PFSK-1 (cell line): ENCODE results near the gene REEP5.

ENCODE experiments used
- FOXP2 ChIP-seq: optimal IDR thresholded peaks from 2 replicates; pipeline ENCODE3; 2011; ENCODE audit warnings: borderline replicate concordance, control low read depth, inconsistent platforms; ENCODE audit not compliant: insufficient read depth; ENCODE audit errors: extremely low read length, extremely low read depth
- POLR2AphosphoS5 ChIP-seq: IDR thresholded peaks from 2 replicates; pipeline ENCODE4 v1.6.1; 2012; ENCODE audit warnings: low read depth, mild to moderate bottlenecking, control low read depth, low read length, moderate library complexity
- TAF1 ChIP-seq: IDR thresholded peaks from 2 replicates; pipeline ENCODE4 v1.6.1; 2012; ENCODE audit warnings: low read length, control low read depth, borderline replicate concordance; ENCODE audit not compliant: insufficient read depth
- TF ChIP-seq, protein P1 (sequence below), 2 experiments: IDR thresholded peaks; 2 replicates each; pipeline versions ENCODE4 v1.6.1 to v1.8.0; 2011 to 2012; ENCODE audit warnings: low read depth in 2 of 2, low read length in 2 of 2, control low read depth in 1 of 2, inconsistent platforms in 1 of 2, mild to moderate bottlenecking in 1 of 2, moderate library complexity in 1 of 2; ENCODE audit not compliant: insufficient read depth in 1 of 2

DNA sequence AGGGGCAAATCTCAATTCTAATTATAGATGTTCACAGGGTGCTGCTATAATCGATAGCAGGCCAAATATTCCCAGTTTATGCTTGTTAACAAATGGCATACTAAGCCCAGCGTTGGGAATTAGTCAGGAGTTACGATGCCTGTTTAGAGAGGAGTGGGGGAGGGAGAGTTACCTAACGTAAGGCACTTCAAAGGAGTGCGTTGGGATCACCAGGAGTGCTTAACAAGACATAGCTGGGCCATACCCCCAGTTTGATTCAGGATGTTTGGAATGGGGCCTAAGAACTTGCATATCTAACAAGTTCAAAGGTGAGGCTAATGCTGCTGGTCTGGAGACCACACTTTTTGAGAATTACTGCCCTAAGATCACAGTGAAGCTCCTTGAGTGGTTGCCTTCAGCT lies 75.5 kb downstream of the REEP5 start:
- TF ChIP-seq FOXP2, result no peak
- TF ChIP-seq TAF1, result no peak
- TF ChIP-seq POLR2AphosphoS5, result no peak
- TF ChIP-seq, protein P1, sequence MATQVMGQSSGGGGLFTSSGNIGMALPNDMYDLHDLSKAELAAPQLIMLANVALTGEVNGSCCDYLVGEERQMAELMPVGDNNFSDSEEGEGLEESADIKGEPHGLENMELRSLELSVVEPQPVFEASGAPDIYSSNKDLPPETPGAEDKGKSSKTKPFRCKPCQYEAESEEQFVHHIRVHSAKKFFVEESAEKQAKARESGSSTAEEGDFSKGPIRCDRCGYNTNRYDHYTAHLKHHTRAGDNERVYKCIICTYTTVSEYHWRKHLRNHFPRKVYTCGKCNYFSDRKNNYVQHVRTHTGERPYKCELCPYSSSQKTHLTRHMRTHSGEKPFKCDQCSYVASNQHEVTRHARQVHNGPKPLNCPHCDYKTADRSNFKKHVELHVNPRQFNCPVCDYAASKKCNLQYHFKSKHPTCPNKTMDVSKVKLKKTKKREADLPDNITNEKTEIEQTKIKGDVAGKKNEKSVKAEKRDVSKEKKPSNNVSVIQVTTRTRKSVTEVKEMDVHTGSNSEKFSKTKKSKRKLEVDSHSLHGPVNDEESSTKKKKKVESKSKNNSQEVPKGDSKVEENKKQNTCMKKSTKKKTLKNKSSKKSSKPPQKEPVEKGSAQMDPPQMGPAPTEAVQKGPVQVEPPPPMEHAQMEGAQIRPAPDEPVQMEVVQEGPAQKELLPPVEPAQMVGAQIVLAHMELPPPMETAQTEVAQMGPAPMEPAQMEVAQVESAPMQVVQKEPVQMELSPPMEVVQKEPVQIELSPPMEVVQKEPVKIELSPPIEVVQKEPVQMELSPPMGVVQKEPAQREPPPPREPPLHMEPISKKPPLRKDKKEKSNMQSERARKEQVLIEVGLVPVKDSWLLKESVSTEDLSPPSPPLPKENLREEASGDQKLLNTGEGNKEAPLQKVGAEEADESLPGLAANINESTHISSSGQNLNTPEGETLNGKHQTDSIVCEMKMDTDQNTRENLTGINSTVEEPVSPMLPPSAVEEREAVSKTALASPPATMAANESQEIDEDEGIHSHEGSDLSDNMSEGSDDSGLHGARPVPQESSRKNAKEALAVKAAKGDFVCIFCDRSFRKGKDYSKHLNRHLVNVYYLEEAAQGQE (IDR thresholded peaks at IDR 0.05; ENCODE audit: insufficient read depth in 1 of 2, low read depth in 2 of 2, low read length in 2 of 2), result no peak
